H1 (cell line): ENCODE measurements around the gene LPP. TPM values are rescaled to one million over a fixed set of nuclear protein-coding genes. Genes with fewer than 3 reads are reported as not detected.

Experiments
- FOSL1 ChIP-seq: IDR thresholded peaks from 2 replicates; pipeline ENCODE4 v1.6.1; 2011; ENCODE audit warnings: mild to moderate bottlenecking, low read depth, low read length, moderate library complexity; ENCODE audit not compliant: insufficient read depth
- JUND ChIP-seq: IDR thresholded peaks from 2 replicates; pipeline ENCODE4 v1.6.1; 2011; ENCODE audit warnings: mild to moderate bottlenecking, improper control_type of control experiment, low read length
- POLR2A ChIP-seq, 2 experiments: IDR thresholded peaks; 1 replicate in 1 of 2; 2 replicates in 1 of 2; pipeline ENCODE4 v1.6.1; 2011; ENCODE audit warnings: low read depth in 2 of 2, low read length in 2 of 2, mild to moderate bottlenecking in 2 of 2; ENCODE audit errors: control extremely low read depth in 1 of 2
- POLR2AphosphoS5 ChIP-seq: IDR thresholded peaks from 2 replicates; pipeline ENCODE4 v1.6.1; 2011; ENCODE audit warnings: low read depth, low read length
- RNF2 ChIP-seq: fragments of 200-900, 300-1000 bp; sonication (generic); IDR thresholded peaks from 2 replicates; pipeline ENCODE4 v1.7.1; 2016; ENCODE audit warnings: borderline replicate concordance, low read depth, mild to moderate bottlenecking, antibody characterized with exemption, low read length; ENCODE audit not compliant: poor library complexity, severe bottlenecking; ENCODE audit errors: missing control alignments
- polyA plus RNA-seq, 7 experiments: library from polyadenylated mRNA; depleted of rRNA in 3 of 7; stranded (reverse) in 5 of 7; unstranded in 2 of 7; fragments of >200 nt in 5 of 7; fragments of 200-250 nt in 2 of 7; gene quantifications; 1 replicate in 5 of 7; 2 replicates in 1 of 7; 4 replicates in 1 of 7; pipeline versions ENCODE4 v1.2.1 to v1.2.3, GENCODE V29; 2011 to 2013; ENCODE audit warnings: missing spikeins in 2 of 7, mixed read lengths in 2 of 7
- total RNA-seq: library from RNA; stranded (reverse); fragmentation: NEBNext Ultra II Directional; extraction: Animal tissue kit (Norgen Biotek cat#: 25700); gene quantifications from 2 replicates; pipeline ENCODE4 v1.2.1, GENCODE V29; 2021
- TF ChIP-seq, protein P1 (sequence below): IDR thresholded peaks from 2 replicates; pipeline ENCODE4 v1.6.1; 2012; ENCODE audit warnings: inconsistent platforms

Gene LPP
- total and polyA plus RNA-seq, 2 of the 8 experiments (the other 6 are each of a cell fraction or from before 2014, with no cell fraction given), result 10.0 to 53.3 TPM

GRCh38 chr3:188278717-188279324 lies 124.9 kb downstream of the LPP start (continued):
- TF ChIP-seq FOSL1 (no peak), POLR2A (IDR thresholded peaks at IDR 0.05; ENCODE audit: control extremely low read depth in 1 of 2, low read depth in 2 of 2, low read length in 2 of 2) (no peak), POLR2AphosphoS5 (no peak), JUND (no peak), RNF2 (no peak)
- TF ChIP-seq, protein P1, sequence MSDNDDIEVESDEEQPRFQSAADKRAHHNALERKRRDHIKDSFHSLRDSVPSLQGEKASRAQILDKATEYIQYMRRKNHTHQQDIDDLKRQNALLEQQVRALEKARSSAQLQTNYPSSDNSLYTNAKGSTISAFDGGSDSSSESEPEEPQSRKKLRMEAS, result no peak
